ENCODE data around the gene NAPSA.
"Not testable (repeated sequence)": the region's sequence is repeated elsewhere in the genome, so short reads cannot be mapped to it uniquely, and the experiment has no call there.

Gene NAPSA

DNA sequence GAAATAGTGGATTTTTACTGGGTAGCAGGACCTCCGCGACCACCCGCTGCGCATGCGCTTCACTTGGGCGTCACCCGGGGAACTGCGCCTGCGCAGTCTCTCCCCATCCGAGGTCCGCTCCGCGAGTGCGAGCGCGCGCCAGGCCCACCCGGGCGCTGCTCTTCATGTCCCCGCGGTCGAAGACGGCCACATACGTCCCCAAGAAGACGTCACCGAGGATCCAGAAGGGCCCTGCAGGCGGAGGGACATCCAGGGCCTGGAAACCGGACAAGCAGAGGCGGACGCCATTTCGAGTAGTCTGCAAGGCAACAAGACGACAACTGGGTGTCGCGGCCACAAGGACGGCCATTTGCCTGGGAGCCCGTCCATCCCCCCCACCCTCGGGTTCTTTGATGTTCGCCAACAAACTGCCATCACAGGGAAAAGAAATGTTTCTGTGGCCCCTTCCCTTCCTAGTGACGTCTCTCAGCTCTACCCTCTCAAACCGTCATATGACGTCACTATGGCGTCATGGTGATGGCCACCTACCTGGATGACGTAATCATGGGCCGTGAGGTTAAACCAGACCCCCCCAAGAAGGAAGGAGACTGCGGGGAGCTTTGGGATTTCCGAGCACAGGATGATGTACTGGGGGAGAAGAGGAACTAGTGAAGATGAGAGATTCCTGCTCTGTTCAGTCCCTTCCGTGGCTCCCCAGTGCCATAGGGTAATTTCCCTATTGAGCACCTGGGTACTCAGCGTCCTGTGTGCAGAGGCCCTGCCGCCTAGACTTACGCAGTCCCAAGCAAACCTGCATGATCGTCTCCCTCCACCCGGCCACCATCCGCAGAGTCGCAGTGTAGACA is 6.7 kb downstream of the NAPSA start:
- DNase-seq = peak; percentile 79

- peak; percentile 88 for DNase-seq
Observed at GRCh38 chr19:50357178-50358100, 8.0 kb downstream of the NAPSA start.

DNA sequence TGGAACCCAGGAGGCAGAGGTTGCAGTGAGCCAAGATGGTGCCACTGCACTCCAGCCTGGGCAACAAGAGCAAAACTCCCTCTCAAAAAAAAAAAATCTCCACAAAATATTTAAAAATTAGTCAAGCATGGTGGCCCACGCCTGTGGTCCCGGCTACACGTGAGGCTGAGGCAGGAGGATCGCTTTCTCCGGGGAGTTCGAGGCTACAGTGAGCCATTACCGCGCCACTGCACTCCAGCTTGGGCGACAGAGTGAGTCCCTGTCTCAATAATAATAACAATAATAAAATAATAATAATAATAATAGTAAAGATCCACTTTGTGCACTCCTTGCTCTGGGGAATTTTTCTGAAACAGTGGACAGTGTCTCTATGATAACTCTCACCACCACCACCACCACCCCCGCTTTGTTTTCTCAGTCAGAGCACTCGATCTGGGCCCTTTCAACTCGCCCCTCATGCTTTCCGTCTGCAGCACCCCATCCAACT is 8.7 kb downstream of the NAPSA start:
- no peak for DNase-seq

- not testable (repeated sequence) for DNase-seq
Observed at GRCh38 chr19:50353487-50353880, 12.0 kb downstream of the NAPSA start.

- no peak for DNase-seq
Observed at GRCh38 chr19:50352242-50352641, 13.2 kb downstream of the NAPSA start.

- DNase-seq = no peak
Observed at GRCh38 chr19:50349277-50350057, 16.0 kb downstream of the NAPSA start.

DNA sequence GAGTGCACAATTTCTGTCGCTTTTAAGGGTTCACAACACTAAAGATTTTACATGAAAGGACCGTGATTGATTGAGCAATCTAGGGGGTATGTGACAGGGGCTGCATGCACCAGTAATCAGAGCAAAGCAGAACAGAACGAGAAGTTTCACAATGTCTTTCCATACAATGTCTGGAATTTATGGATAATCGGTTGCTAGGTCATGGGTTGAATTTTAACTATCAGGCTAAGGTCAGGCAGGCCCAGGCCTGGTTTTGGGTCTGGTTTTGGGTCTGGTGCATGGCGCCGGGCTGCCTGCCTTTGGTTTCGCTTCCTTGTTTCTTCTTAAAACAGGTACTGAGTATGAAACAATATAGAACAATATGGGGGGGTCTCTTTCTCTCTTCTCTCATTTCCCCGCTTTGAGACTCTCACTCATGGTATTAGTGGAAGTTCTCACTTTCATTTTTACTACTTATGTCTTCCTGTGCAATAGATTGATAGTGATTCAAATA is 18.3 kb downstream of the NAPSA start:
- DNase-seq = not testable (repeated sequence)

GRCh38 chr19:50344661-50345318 is 20.6 kb downstream of the NAPSA start:
- DNase-seq = no peak

GRCh38 chr19:50341091-50341564 is 24.3 kb downstream of the NAPSA start:
- no peak for DNase-seq

DNA sequence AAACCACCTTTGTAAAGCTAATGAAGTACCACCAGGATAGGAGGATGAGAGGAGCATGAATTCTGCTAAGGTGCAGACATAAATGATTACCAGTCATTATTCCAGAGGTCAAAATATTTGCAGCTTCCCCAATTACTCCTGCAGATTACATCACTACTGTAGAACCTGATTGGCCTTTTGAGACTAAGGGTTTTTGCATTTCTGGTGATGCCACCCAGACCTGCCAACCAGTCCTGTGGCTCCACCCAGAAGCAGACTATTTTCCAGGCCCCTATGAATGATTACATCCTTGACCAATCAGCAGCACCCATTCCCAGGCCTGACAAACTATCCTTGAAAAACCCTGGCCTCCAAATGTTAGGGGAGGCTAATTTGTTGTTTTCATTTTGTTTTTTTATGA is 25.1 kb downstream of the NAPSA start:
- no peak for DNase-seq

DNA sequence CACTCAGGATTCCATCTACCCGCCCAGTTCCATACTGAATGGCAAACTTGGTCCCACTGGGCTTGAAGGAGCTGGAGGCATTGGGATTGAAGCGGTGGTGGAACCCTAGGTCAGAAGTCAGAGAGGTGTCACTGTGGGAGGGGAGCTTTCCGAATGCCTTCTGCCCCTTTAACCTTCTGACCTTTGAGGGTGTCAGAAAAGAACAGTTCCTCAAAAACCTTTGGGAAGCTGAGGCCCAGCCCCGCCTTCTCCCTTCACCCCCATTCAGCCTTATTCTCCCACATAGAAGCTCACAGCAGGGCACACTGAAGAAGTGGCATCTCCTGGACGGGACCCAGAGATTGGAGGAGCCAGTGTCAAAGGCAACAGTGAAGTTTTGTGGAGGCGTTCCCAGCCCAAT is 28.4 kb downstream of the NAPSA start:
- DNase-seq = not testable (repeated sequence)

DNA sequence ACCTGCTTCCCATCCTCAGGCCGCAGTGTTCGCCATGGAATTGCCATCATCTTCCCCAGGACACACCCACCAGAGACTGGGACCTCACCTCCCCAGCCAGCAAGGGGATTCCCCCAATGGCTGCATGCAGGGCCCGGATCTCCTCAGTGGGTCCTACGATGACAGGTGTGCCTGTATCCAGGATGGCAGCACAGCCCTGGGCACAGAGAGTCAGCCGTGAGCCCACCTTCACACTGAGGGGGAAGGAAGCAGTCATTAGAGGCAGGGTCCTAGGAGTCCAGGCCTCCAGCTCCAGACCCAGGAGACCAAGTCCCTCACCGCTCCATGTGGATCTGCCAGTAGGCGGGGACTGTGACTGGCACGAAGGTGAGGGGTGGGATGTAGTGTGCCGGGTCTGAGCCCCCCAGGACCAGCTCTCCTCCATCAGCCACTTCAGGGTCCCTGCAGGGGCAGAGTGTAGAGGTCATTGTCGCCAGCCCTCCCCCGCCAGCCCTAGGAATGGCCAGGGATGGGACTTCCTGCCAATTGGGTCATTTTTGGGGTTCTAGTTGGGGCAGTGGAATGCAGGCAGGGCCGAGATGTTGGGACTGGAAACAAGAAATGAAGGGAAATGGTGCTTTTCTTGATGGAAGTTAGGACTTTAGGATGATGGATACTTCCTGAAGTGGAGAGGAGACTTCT is 30.6 kb downstream of the NAPSA start:
- no peak for DNase-seq

GRCh38 chr19:50333737-50334617 is 31.5 kb downstream of the NAPSA start:
- DNase-seq = no peak

GRCh38 chr19:50333235-50333736 is 32.2 kb downstream of the NAPSA start:
- peak; percentile 97 for DNase-seq

DNA sequence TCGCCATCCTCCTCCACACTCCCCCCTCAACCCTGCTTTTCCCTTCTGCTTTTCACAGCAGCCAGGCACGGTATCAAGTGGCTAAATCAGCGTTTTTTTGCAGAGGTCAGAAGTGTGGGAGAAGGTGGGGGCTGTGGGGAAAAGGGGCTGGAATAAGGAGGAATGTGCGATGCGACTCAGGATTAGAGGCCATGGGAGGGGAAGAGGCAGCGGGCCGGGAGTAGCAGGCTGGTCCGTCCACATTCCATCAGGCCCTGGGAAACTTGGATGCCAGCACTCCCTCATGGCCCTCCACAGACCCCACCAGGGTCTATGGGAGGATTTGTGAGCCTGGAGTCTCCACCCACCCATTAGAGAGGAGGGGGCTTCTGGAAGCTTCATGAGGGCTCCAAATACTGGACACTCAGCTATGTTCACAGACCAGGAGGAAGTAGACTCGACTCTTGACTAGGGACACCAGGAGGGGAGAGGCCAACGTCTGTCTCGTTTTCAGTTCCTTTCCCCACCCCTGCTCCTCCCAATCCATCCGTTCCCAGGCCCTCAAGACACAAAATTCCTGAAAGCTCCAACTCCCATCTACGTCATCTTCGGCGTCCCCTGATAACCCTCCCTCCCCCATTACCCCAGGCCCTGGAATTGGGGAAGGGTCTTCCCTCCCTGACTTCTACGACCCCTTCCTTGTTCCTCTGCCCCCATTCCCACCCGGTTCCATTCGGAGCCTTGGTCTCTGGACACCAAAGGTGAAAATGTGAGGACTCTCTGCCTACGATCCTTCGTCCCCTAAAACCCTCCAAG is 33.0 kb downstream of the NAPSA start:
- no peak for DNase-seq

GRCh38 chr19:50331994-50332243 is 33.5 kb downstream of the NAPSA start:
- DNase-seq = no peak

DNA sequence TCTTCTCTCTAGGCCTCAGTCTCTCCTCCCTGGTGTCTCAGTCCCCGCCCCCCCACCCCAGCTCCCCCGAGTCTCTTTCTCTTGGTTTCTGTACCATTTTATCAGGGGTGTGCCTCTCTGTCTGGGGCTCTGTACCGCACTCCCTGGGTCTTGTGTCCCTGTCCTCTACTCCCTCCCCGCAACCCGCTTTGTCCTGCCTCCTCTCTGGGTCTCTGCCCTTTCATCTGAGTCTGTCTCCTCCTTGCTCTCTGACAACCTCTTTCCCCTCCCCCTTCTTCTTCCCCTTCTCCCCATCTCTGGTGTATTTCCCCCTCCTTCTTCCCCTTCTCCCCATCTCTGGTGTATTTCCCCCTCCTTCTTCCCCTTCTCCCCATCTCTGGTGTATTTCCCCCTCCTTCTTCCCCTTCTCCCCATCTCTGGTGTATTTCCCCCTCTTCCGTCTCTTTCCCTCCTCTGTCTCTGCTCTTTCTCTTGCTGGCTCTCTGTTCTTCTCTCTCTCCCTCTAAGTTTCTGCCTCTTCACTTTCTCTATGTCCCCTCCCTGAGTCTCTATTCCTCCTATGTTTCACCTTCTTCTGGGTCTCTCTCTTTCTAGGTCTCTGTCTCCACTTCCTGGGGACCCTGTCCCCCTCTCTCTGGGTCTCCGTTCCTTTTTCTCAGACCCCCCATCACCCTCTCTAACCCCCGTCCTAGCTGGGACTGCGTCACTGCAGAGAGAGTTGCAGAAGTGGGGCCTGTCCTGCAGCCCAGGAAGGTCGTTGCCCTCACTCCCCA is 34.0 kb downstream of the NAPSA start:
- DNase-seq = no peak

- peak; percentile 89 for DNase-seq
Observed at GRCh38 chr19:50330365-50331078, 34.9 kb downstream of the NAPSA start.

All from stimulated activated CD4-positive, alpha-beta T cell treated with anti-CD3 and anti-CD28 coated beads, Interleukin-1b, Interleukin-23, amount 100 ng/mL, for 48 hours (primary cell).